Measurements from ENCODE around the gene MEGF10.
"Not testable (repeated sequence)": the region's sequence is repeated elsewhere in the genome, so short reads cannot be mapped to it uniquely, and the experiment has no call there.

Gene MEGF10

GRCh38 chr5:127290019-127290945 lies at the start of gene MEGF10:
Gene MEGF10, plus strand, starts transcription at chr5:127290796. Its CDS starts 40,513 bp downstream, at chr5:127331309.
- H3K36me3 ChIP-seq (ENCODE audit: control insufficient read depth, insufficient read depth, low read length) = no peaks in the 10 kb centered on the region
- H3K27ac ChIP-seq (ENCODE audit: low read depth, low read length) = no peak within 1 kb of the TSS
- no peak within 1 kb of the TSS for H3K9ac ChIP-seq (ENCODE audit: low read length)
- H3K4me1 ChIP-seq (ENCODE audit: control insufficient read depth, insufficient read depth, low read length) = no peaks in the 10 kb centered on the region
- H3K4me3 ChIP-seq (ENCODE audit: low read length) = peak within 1 kb of the TSS; percentile 38
- H3K27me3 ChIP-seq (ENCODE audit: control insufficient read depth, insufficient read depth, low read length) = peaks cover 2% of the 10 kb centered on the region

- Histone ChIP-seq H3K4me3 (ENCODE audit: low read length) (no peak overlapping the region), H3K4me1 (ENCODE audit: control insufficient read depth, insufficient read depth, low read length) (no peaks in the 10 kb centered on the region), H3K27me3 (ENCODE audit: control insufficient read depth, insufficient read depth, low read length) (no peaks in the 10 kb centered on the region)
Measured at GRCh38 chr5:127243011-127243410, 47.6 kb upstream of the MEGF10 start.

DNA sequence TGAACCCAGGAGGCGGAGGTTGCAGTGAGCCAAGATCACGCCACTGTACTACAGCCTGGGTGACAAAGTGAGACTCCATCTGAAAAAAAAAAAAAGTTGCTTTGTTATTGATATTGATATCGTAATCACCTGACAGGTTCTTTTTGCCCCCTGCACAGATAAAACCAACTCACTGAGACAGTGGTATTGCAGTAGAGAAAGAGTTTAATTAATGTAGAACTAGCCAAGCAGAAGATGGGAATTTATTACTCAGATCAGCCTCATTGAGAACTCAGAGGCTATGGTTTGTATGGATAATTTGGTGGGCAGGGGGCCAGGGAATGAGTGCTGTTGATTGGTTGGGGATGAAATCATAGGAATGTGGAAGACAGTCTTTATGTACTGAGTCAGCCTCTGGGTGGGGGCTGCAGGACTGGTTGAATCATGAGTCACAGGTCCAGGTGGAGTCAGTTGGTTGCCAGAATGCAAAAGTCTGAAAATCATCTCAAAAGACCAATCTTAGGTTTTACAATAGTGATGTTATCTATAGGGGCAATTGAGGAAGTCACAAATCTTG lies 35.8 kb upstream of the MEGF10 start:
- H3K4me3 ChIP-seq (ENCODE audit: low read length) = no peak overlapping the region
- H3K27me3 ChIP-seq (ENCODE audit: control insufficient read depth, insufficient read depth, low read length) = peaks cover 3% of the 10 kb centered on the region
- H3K27ac ChIP-seq (ENCODE audit: low read depth, low read length) = no peak overlapping the region
- no peaks in the 10 kb centered on the region for H3K4me1 ChIP-seq (ENCODE audit: control insufficient read depth, insufficient read depth, low read length)
- H3K9ac ChIP-seq (ENCODE audit: low read length) = no peak overlapping the region
- no peaks in the 10 kb centered on the region for H3K36me3 ChIP-seq (ENCODE audit: control insufficient read depth, insufficient read depth, low read length)

More at GRCh38 chr5:127243011-127243410, 47.6 kb upstream of the MEGF10 start:
- Histone ChIP-seq H3K9ac (ENCODE audit: low read length) (no peak overlapping the region), H3K27ac (ENCODE audit: low read depth, low read length) (no peak overlapping the region), H3K36me3 (ENCODE audit: control insufficient read depth, insufficient read depth, low read length) (no peaks in the 10 kb centered on the region)

GRCh38 chr5:127256886-127257597 lies 33.6 kb upstream of the MEGF10 start:
- peaks cover 3% of the 10 kb centered on the region for H3K27me3 ChIP-seq (ENCODE audit: control insufficient read depth, insufficient read depth, low read length)
- H3K4me3 ChIP-seq (ENCODE audit: low read length) = no peak overlapping the region
- no peaks in the 10 kb centered on the region for H3K4me1 ChIP-seq (ENCODE audit: control insufficient read depth, insufficient read depth, low read length)
- no peak overlapping the region for H3K9ac ChIP-seq (ENCODE audit: low read length)
- no peak overlapping the region for H3K27ac ChIP-seq (ENCODE audit: low read depth, low read length)
- H3K36me3 ChIP-seq (ENCODE audit: control insufficient read depth, insufficient read depth, low read length) = no peaks in the 10 kb centered on the region

- H3K27ac ChIP-seq (ENCODE audit: low read depth, low read length) = no peak overlapping the region
- no peak overlapping the region for H3K9ac ChIP-seq (ENCODE audit: low read length)
- H3K36me3 ChIP-seq (ENCODE audit: control insufficient read depth, insufficient read depth, low read length) = no peaks in the 10 kb centered on the region
- H3K4me1 ChIP-seq (ENCODE audit: control insufficient read depth, insufficient read depth, low read length) = no peaks in the 10 kb centered on the region
- H3K27me3 ChIP-seq (ENCODE audit: control insufficient read depth, insufficient read depth, low read length) = peaks cover 3% of the 10 kb centered on the region
- no peak overlapping the region for H3K4me3 ChIP-seq (ENCODE audit: low read length)
Measured at GRCh38 chr5:127260686-127261085, 29.9 kb upstream of the MEGF10 start.

- H3K4me1 ChIP-seq (ENCODE audit: control insufficient read depth, insufficient read depth, low read length); H3K9ac ChIP-seq (ENCODE audit: low read length); H3K36me3 ChIP-seq (ENCODE audit: control insufficient read depth, insufficient read depth, low read length); H3K27me3 ChIP-seq (ENCODE audit: control insufficient read depth, insufficient read depth, low read length); H3K27ac ChIP-seq (ENCODE audit: low read depth, low read length); H3K4me3 ChIP-seq (ENCODE audit: low read length): not testable (repeated sequence)
Measured at GRCh38 chr5:127265473-127265872, 25.1 kb upstream of the MEGF10 start.

GRCh38 chr5:127268342-127268741 lies 22.3 kb upstream of the MEGF10 start:
- H3K4me1 ChIP-seq (ENCODE audit: control insufficient read depth, insufficient read depth, low read length); H3K4me3 ChIP-seq (ENCODE audit: low read length); H3K36me3 ChIP-seq (ENCODE audit: control insufficient read depth, insufficient read depth, low read length); H3K27me3 ChIP-seq (ENCODE audit: control insufficient read depth, insufficient read depth, low read length); H3K27ac ChIP-seq (ENCODE audit: low read depth, low read length); H3K9ac ChIP-seq (ENCODE audit: low read length): not testable (repeated sequence)

DNA sequence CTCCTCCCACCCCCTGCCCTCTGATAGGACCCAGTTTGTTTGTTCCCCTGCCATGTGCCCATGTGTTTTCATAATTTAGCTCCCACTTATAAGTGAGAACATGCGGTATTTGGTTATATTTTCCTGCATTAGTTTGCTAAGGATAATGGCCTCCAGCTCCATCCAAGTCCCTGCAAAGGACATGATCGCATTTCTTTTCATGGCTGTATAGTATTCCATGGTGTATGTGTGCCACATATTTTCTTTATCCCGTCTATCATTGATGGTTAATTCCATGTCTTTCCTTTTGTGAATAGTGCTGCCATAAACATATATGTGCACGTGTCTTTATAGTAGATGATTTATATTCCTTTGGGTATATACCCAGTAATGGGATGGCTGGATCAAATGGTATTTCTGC lies 19.9 kb upstream of the MEGF10 start:
- not testable (repeated sequence) for H3K9ac ChIP-seq (ENCODE audit: low read length); H3K36me3 ChIP-seq (ENCODE audit: control insufficient read depth, insufficient read depth, low read length); H3K27ac ChIP-seq (ENCODE audit: low read depth, low read length); H3K27me3 ChIP-seq (ENCODE audit: control insufficient read depth, insufficient read depth, low read length); H3K4me1 ChIP-seq (ENCODE audit: control insufficient read depth, insufficient read depth, low read length); H3K4me3 ChIP-seq (ENCODE audit: low read length)

- Histone ChIP-seq H3K27ac (ENCODE audit: low read depth, low read length) (no peak overlapping the region), H3K36me3 (ENCODE audit: control insufficient read depth, insufficient read depth, low read length) (no peaks in the 10 kb centered on the region), H3K27me3 (ENCODE audit: control insufficient read depth, insufficient read depth, low read length) (no peaks in the 10 kb centered on the region), H3K4me1 (ENCODE audit: control insufficient read depth, insufficient read depth, low read length) (no peaks in the 10 kb centered on the region), H3K9ac (ENCODE audit: low read length) (no peak overlapping the region), H3K4me3 (ENCODE audit: low read length) (no peak overlapping the region)
Measured at GRCh38 chr5:127275641-127276193, 14.9 kb upstream of the MEGF10 start.

DNA sequence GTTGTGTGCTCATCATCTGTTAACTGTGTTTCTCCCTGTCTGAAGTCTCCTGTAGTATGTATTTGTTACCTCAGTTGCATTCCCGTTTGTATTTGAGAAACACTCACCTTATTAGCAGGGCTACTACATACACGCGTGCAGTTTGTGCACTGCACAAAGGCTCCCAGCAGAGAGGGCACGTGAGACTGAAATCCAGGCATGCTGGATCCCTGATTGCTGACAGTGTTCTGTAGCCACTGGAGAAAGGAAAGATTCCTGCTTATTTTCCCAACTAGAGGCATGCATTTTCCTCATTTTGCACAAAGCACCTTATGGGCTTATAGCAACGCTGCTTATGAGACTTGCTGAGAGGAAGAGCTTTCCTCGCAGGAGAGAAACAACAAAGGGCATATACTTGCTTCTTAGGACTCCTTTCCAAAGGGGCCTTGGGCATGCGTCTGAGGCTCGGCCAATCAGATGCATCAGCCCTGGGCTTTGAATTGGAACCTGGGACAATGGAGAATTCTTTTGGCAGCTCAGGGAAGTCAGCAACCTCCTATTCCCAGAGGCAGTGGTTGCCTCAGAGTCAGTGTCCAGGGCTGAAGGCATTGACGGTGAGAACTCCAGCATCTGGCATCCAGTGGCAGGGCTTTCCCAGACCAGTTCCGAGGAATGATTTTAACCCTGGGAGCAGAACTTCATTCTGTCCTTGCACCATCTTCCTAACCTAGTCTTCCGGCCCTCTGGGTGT lies 9.9 kb upstream of the MEGF10 start:
- Histone ChIP-seq H3K27ac (ENCODE audit: low read depth, low read length) (no peak overlapping the region), H3K4me1 (ENCODE audit: control insufficient read depth, insufficient read depth, low read length) (no peaks in the 10 kb centered on the region), H3K27me3 (ENCODE audit: control insufficient read depth, insufficient read depth, low read length) (no peaks in the 10 kb centered on the region), H3K36me3 (ENCODE audit: control insufficient read depth, insufficient read depth, low read length) (no peaks in the 10 kb centered on the region), H3K9ac (ENCODE audit: low read length) (no peak overlapping the region), H3K4me3 (ENCODE audit: low read length) (no peak overlapping the region)

- H3K27ac ChIP-seq (ENCODE audit: low read depth, low read length) = no peak overlapping the region
- no peaks in the 10 kb centered on the region for H3K27me3 ChIP-seq (ENCODE audit: control insufficient read depth, insufficient read depth, low read length)
- H3K36me3 ChIP-seq (ENCODE audit: control insufficient read depth, insufficient read depth, low read length) = no peaks in the 10 kb centered on the region
- H3K4me3 ChIP-seq (ENCODE audit: low read length) = no peak overlapping the region
- H3K4me1 ChIP-seq (ENCODE audit: control insufficient read depth, insufficient read depth, low read length) = no peaks in the 10 kb centered on the region
- no peak overlapping the region for H3K9ac ChIP-seq (ENCODE audit: low read length)
Measured at GRCh38 chr5:127281609-127282008, 9.0 kb upstream of the MEGF10 start.

DNA sequence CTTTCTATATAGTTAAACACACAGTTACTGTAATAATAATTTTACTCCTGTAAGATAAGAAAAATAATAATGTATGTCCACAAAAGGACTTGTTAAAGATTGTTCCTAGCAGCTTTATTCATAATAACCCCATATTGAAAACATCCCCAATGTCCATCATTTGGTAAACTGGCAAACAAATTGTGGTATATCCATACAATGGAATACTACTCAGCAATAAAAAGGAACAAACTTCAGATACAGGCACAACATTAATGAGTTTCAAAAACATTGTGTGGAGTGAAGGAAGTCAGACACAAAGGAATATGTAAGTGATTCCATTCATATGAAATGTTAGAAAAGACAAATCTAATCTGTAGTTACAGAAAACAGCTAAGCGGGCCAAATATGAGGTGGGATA lies 1.9 kb upstream of the MEGF10 start:
- Histone ChIP-seq H3K9ac (ENCODE audit: low read length) (no peak overlapping the region), H3K4me3 (ENCODE audit: low read length) (no peak overlapping the region), H3K4me1 (ENCODE audit: control insufficient read depth, insufficient read depth, low read length) (no peaks in the 10 kb centered on the region), H3K27me3 (ENCODE audit: control insufficient read depth, insufficient read depth, low read length) (peaks cover 2% of the 10 kb centered on the region), H3K27ac (ENCODE audit: low read depth, low read length) (no peak overlapping the region), H3K36me3 (ENCODE audit: control insufficient read depth, insufficient read depth, low read length) (no peaks in the 10 kb centered on the region)
